Esophagus squamous epithelium (tissue), 4 donors: Measurements from ENCODE around the gene IGF2BP3.

Experiments
- POLR2A ChIP-seq, 4 donors: fragments of 450-650 bp; IDR thresholded peaks; one replicate each; pipeline ENCODE4 v1.6.1; 2017; ENCODE audit warnings: antibody characterized with exemption in 4 of 4, mild to moderate bottlenecking in 4 of 4, moderate library complexity in 3 of 4
- TF ChIP-seq, protein P1 (sequence below), 6 experiments: fragments of 450-650 bp in 4 of 6; fragments of 200-600 bp in 2 of 6; sonication (generic) in 2 of 6; IDR thresholded peaks; one replicate each; pipeline ENCODE4 v1.5.1; 2016 to 2019; ENCODE audit warnings: antibody characterized with exemption in 6 of 6, mild to moderate bottlenecking in 4 of 6, moderate library complexity in 4 of 6

- TF ChIP-seq, protein P1, sequence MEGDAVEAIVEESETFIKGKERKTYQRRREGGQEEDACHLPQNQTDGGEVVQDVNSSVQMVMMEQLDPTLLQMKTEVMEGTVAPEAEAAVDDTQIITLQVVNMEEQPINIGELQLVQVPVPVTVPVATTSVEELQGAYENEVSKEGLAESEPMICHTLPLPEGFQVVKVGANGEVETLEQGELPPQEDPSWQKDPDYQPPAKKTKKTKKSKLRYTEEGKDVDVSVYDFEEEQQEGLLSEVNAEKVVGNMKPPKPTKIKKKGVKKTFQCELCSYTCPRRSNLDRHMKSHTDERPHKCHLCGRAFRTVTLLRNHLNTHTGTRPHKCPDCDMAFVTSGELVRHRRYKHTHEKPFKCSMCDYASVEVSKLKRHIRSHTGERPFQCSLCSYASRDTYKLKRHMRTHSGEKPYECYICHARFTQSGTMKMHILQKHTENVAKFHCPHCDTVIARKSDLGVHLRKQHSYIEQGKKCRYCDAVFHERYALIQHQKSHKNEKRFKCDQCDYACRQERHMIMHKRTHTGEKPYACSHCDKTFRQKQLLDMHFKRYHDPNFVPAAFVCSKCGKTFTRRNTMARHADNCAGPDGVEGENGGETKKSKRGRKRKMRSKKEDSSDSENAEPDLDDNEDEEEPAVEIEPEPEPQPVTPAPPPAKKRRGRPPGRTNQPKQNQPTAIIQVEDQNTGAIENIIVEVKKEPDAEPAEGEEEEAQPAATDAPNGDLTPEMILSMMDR (IDR thresholded peaks at IDR 0.05) = peak in 4 of 6 experiments; percentile 9 to 44 (median 19)
- no peak for TF ChIP-seq POLR2A (IDR thresholded peaks at IDR 0.05)
Measured at GRCh38 chr7:23462846-23463245, 7.4 kb downstream of the IGF2BP3 start.
